ENCODE measurements around the gene ERG28. TPM values are rescaled to one million over a fixed set of nuclear protein-coding genes. Genes with fewer than 3 reads are reported as not detected.

The ERG28 gene
- total RNA-seq, 1 donor from 2014 or later, result 38.9 TPM

GRCh38 chr14:75626863-75627262 is 33.8 kb downstream of the ERG28 start:
- no peaks in the 10 kb centered on the region for H3K9me3 Mint-ChIP-seq
- no peak overlapping the region for H3K4me3 Mint-ChIP-seq
- peaks cover 4% of the 10 kb centered on the region for H3K4me1 Mint-ChIP-seq
- no peak for TF ChIP-seq CTCF (conservative IDR thresholded peaks at IDR 0.05)
- H3K36me3 Mint-ChIP-seq (ENCODE audit: low read depth), result no peaks in the 10 kb centered on the region
- H3K27me3 Mint-ChIP-seq (ENCODE audit: low read depth), result no peaks in the 10 kb centered on the region
- H3K27ac Mint-ChIP-seq (ENCODE audit: unreplicated experiment), result no peak overlapping the region
- no peak for DNase-seq (ENCODE audit: low read depth, low spot score)

- H3K4me1 Mint-ChIP-seq, result no peaks in the 10 kb centered on the region
- H3K27me3 Mint-ChIP-seq (ENCODE audit: low read depth), result no peaks in the 10 kb centered on the region
- no peak overlapping the region for H3K27ac Mint-ChIP-seq (ENCODE audit: unreplicated experiment)
- H3K4me3 Mint-ChIP-seq, result no peak overlapping the region
- H3K36me3 Mint-ChIP-seq (ENCODE audit: low read depth), result no peaks in the 10 kb centered on the region
- no peaks in the 10 kb centered on the region for H3K9me3 Mint-ChIP-seq
- TF ChIP-seq CTCF (conservative IDR thresholded peaks at IDR 0.05), result no peak
- DNase-seq (ENCODE audit: low read depth, low spot score), result no peak
Measured at GRCh38 chr14:75626396-75626795, 34.3 kb downstream of the ERG28 start.

- Mint-ChIP-seq H3K27ac (ENCODE audit: unreplicated experiment) (no peak overlapping the region), H3K9me3 (no peaks in the 10 kb centered on the region), H3K4me3 (no peak overlapping the region), H3K27me3 (ENCODE audit: low read depth) (no peaks in the 10 kb centered on the region), H3K36me3 (ENCODE audit: low read depth) (no peaks in the 10 kb centered on the region), H3K4me1 (no peaks in the 10 kb centered on the region)
- no peak for DNase-seq (ENCODE audit: low read depth, low spot score)
- no peak for TF ChIP-seq CTCF (conservative IDR thresholded peaks at IDR 0.05)
Measured at GRCh38 chr14:75625034-75625433, 35.6 kb downstream of the ERG28 start.

GRCh38 chr14:75619548-75619947 is 41.1 kb downstream of the ERG28 start:
- peaks cover under 1% of the 10 kb centered on the region for H3K9me3 Mint-ChIP-seq
- H3K36me3 Mint-ChIP-seq (ENCODE audit: low read depth), result no peaks in the 10 kb centered on the region
- TF ChIP-seq CTCF (conservative IDR thresholded peaks at IDR 0.05), result no peak
- H3K27ac Mint-ChIP-seq (ENCODE audit: unreplicated experiment), result no peak overlapping the region
- H3K27me3 Mint-ChIP-seq (ENCODE audit: low read depth), result no peaks in the 10 kb centered on the region
- no peak for DNase-seq (ENCODE audit: low read depth, low spot score)
- no peak overlapping the region for H3K4me3 Mint-ChIP-seq
- no peaks in the 10 kb centered on the region for H3K4me1 Mint-ChIP-seq

- peaks cover 10% of the 10 kb centered on the region for H3K4me1 Mint-ChIP-seq
- H3K36me3 Mint-ChIP-seq (ENCODE audit: low read depth), result no peaks in the 10 kb centered on the region
Measured at GRCh38 chr14:75615200-75615599, 45.5 kb downstream of the ERG28 start.

More at GRCh38 chr14:75615200-75615599, 45.5 kb downstream of the ERG28 start:
- H3K4me3 Mint-ChIP-seq, result no peak overlapping the region
- peaks cover 11% of the 10 kb centered on the region for H3K9me3 Mint-ChIP-seq
- no peak overlapping the region for H3K27ac Mint-ChIP-seq (ENCODE audit: unreplicated experiment)
- no peaks in the 10 kb centered on the region for H3K27me3 Mint-ChIP-seq (ENCODE audit: low read depth)
- no peak for DNase-seq (ENCODE audit: low read depth, low spot score)
- TF ChIP-seq CTCF (conservative IDR thresholded peaks at IDR 0.05), result no peak
